GM21723 (cell line): ENCODE data around the gene CIDEC.

Experiments
- ATAC-seq: cut with Tn5 transposase; IDR thresholded peaks from one replicate; pipeline ENCODE4 v1.9.1; 2021; ENCODE audit warnings: mild to moderate bottlenecking, moderate library complexity; ENCODE audit not compliant: unreplicated experiment

The CIDEC gene

GRCh38 chr3:9879830-9880549 lies at the start of gene CIDEC:
Gene CIDEC, minus strand, starts transcription at chr3:9880253. Its CDS starts 1,767 bp downstream, at chr3:9878486.
- no peak for ATAC-seq

GRCh38 chr3:9928158-9928557 lies 48.1 kb upstream of the CIDEC start:
- no peak for ATAC-seq

- no peak for ATAC-seq
Measured at GRCh38 chr3:9918261-9919038, 38.4 kb upstream of the CIDEC start.

- ATAC-seq, result no peak
Measured at GRCh38 chr3:9917820-9918219, 37.8 kb upstream of the CIDEC start.

GRCh38 chr3:9916734-9917680 lies 37.0 kb upstream of the CIDEC start, which contains the start of gene IL17RC:
Gene IL17RC, plus strand, starts transcription at chr3:9917098. Its CDS starts 218 bp downstream, at chr3:9917316.
- no peak for ATAC-seq

GRCh38 chr3:9916346-9916733 lies 36.3 kb upstream of the CIDEC start:
- ATAC-seq, result no peak

GRCh38 chr3:9915254-9916141 lies 35.4 kb upstream of the CIDEC start:
- no peak for ATAC-seq

GRCh38 chr3:9914559-9915253 lies 34.7 kb upstream of the CIDEC start:
- ATAC-seq, result no peak

GRCh38 chr3:9914011-9914410 lies 34.0 kb upstream of the CIDEC start:
- no peak for ATAC-seq

- no peak for ATAC-seq
Measured at GRCh38 chr3:9913601-9914000, 33.5 kb upstream of the CIDEC start.

GRCh38 chr3:9912294-9912935 lies 32.4 kb upstream of the CIDEC start:
- ATAC-seq, result no peak

GRCh38 chr3:9911863-9912262 lies 31.8 kb upstream of the CIDEC start:
- no peak for ATAC-seq

GRCh38 chr3:9909221-9910013 lies 29.4 kb upstream of the CIDEC start:
- no peak for ATAC-seq

GRCh38 chr3:9908286-9908685 lies 28.2 kb upstream of the CIDEC start:
- no peak for ATAC-seq

- ATAC-seq, result no peak
Measured at GRCh38 chr3:9906480-9906879, 26.4 kb upstream of the CIDEC start.

- no peak for ATAC-seq
Measured at GRCh38 chr3:9903904-9904303, 23.9 kb upstream of the CIDEC start.

GRCh38 chr3:9903238-9903624 lies 23.2 kb upstream of the CIDEC start:
- no peak for ATAC-seq
